Measurements from ENCODE around the gene EPS8L3. TPM values are rescaled to one million over a fixed set of nuclear protein-coding genes. Genes with fewer than 3 reads are reported as not detected.

The EPS8L3 gene
- total RNA-seq, 1 donor from 2014 or later, result not detected

DNA sequence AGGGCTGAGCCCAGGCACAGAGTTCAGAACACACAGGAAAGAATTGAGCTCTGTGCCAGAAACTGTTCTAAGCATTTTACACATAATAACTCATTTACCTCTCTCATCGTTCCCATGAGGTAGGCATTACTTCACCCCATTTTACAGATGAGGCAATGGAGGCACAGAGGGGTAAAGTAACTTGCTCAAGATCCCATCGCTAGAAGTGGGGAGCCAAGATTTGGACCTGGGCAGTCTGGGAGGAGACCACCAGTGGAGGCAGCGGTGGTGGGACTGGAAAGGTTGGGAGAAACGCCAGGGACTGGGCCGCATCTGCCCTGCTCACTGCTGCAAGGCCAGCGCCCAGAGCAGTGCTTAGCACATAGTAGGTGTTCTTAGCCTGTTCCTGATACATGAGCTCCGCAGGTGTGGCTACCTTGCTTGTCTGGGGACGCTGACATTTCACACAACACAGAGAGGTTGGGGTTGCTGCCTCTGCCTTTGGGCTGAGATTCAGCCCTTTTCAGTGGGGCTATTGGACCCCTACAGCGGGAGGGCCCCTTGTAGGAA lies 27.8 kb upstream of the EPS8L3 start:
- H3K4me1 ChIP-seq, result peaks cover 19% of the 10 kb centered on the region
- peaks cover 8% of the 10 kb centered on the region for H3K27me3 Mint-ChIP-seq (ENCODE audit: insufficient read depth, low read depth)
- H3K4me3 Mint-ChIP-seq, result no peak overlapping the region
- H3K9me3 ChIP-seq (ENCODE audit: low read depth), result no peaks in the 10 kb centered on the region
- H3F3A ChIP-seq (ENCODE audit: low read depth), result no peaks in the 10 kb centered on the region
- H3K4me1 Mint-ChIP-seq, result peaks cover 55% of the 10 kb centered on the region
- H3K4me3 ChIP-seq, result no peak overlapping the region
- no peaks in the 10 kb centered on the region for H3K36me3 Mint-ChIP-seq
- peak overlapping the region; percentile 87 for H3K27ac Mint-ChIP-seq
- no peak for DNase-seq (ENCODE audit: low spot score)
- H3K9me3 Mint-ChIP-seq, result no peaks in the 10 kb centered on the region
- no peaks in the 10 kb centered on the region for H3K79me2 ChIP-seq (ENCODE audit: low read depth)
- H3K27me3 ChIP-seq, result no peaks in the 10 kb centered on the region
- H4K20me1 ChIP-seq (ENCODE audit: low read depth), result no peaks in the 10 kb centered on the region
- peak overlapping the region; percentile 45 for H3K4me2 ChIP-seq
- H3K9ac ChIP-seq, result no peak overlapping the region
- H2AFZ ChIP-seq (replicated peaks), result peak overlapping the region; percentile 91
- H3K36me3 ChIP-seq, result no peaks in the 10 kb centered on the region
- H3K27ac ChIP-seq, result no peak overlapping the region
- TF ChIP-seq EZH2phosphoT487 (IDR thresholded peaks at IDR 0.05), result no peak
- TF ChIP-seq, protein P1, sequence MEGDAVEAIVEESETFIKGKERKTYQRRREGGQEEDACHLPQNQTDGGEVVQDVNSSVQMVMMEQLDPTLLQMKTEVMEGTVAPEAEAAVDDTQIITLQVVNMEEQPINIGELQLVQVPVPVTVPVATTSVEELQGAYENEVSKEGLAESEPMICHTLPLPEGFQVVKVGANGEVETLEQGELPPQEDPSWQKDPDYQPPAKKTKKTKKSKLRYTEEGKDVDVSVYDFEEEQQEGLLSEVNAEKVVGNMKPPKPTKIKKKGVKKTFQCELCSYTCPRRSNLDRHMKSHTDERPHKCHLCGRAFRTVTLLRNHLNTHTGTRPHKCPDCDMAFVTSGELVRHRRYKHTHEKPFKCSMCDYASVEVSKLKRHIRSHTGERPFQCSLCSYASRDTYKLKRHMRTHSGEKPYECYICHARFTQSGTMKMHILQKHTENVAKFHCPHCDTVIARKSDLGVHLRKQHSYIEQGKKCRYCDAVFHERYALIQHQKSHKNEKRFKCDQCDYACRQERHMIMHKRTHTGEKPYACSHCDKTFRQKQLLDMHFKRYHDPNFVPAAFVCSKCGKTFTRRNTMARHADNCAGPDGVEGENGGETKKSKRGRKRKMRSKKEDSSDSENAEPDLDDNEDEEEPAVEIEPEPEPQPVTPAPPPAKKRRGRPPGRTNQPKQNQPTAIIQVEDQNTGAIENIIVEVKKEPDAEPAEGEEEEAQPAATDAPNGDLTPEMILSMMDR (IDR thresholded peaks at IDR 0.05), result no peak
- no peak for TF ChIP-seq EZH2 (IDR thresholded peaks at IDR 0.05)

DNA sequence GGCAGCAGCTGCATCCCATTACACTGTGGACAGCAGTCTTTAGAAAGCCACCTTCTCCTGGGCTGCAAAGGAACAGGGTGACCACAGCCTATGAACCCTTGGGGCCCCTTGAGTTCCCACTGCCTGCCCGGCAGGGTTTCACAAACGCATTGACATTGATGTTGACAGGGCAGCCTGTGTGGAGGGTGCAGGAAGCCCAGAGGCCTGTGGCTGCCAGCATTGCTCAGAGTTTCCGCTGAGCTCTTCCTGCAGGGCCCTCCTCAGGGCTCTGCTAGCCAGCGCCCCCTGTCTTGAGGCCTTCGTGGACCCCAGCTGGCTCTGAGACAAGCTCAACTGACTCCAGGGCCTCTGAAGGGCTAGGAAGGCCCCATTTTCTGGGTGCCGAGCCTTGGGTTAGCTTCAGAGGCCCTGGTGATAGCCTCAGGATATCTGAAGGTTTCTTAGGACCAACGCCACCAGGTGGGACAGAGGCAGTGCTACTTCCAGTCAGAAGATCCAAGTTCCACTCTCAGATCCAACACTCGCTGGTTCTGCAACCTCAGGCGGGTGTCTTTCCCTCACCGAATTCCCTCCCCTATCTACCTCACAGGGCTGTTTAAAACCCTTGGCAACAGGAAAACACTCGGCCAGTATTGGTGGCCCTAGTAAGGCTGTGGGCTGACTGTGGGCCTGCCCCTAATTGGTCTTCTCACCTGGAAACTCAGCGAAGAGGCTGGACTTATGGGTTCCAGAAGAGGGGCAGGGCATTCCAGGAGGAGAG lies 27.2 kb upstream of the EPS8L3 start:
- Histone ChIP-seq H2AFZ (replicated peaks) (no peak overlapping the region), H3K9ac (no peak overlapping the region), H3K4me3 (no peak overlapping the region), H3K27me3 (no peaks in the 10 kb centered on the region), H4K20me1 (ENCODE audit: low read depth) (no peaks in the 10 kb centered on the region), H3F3A (ENCODE audit: low read depth) (no peaks in the 10 kb centered on the region), H3K79me2 (ENCODE audit: low read depth) (no peaks in the 10 kb centered on the region), H3K4me1 (peaks cover 19% of the 10 kb centered on the region), H3K27ac (no peak overlapping the region), H3K36me3 (no peaks in the 10 kb centered on the region), H3K4me2 (no peak overlapping the region), H3K9me3 (ENCODE audit: low read depth) (no peaks in the 10 kb centered on the region)
- Mint-ChIP-seq H3K27ac (peak overlapping the region; percentile 87), H3K4me1 (peaks cover 54% of the 10 kb centered on the region), H3K9me3 (no peaks in the 10 kb centered on the region), H3K27me3 (ENCODE audit: insufficient read depth, low read depth) (peaks cover 8% of the 10 kb centered on the region), H3K36me3 (no peaks in the 10 kb centered on the region), H3K4me3 (no peak overlapping the region)
- TF ChIP-seq, protein P1 (IDR thresholded peaks at IDR 0.05), result peak; percentile 23
- no peak for TF ChIP-seq EZH2phosphoT487 (IDR thresholded peaks at IDR 0.05)
- no peak for TF ChIP-seq EZH2 (IDR thresholded peaks at IDR 0.05)
- peak; percentile 34 for DNase-seq (ENCODE audit: low spot score)

DNA sequence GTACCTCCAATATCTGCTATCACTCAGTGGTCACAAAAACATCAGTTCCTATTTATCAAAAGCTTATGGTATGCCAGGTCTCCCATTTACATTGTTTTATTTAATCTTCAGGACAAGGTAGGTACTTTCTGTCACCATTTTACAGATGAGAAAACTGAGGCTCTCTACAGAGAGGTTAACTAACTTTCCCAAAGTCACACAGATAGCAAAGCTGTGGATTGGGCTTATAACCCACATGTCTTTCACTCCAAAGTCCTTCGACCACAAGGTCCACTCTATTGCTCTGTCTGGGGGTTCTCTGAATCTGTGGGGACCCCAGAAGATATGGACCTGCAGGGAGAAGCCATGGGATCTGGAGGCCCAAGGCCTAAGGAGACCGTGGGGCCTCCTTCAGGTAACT lies 26.6 kb upstream of the EPS8L3 start:
- Mint-ChIP-seq H3K4me3 (no peak overlapping the region), H3K36me3 (no peaks in the 10 kb centered on the region), H3K9me3 (no peaks in the 10 kb centered on the region), H3K27me3 (ENCODE audit: insufficient read depth, low read depth) (peaks cover 8% of the 10 kb centered on the region), H3K27ac (no peak overlapping the region), H3K4me1 (peaks cover 54% of the 10 kb centered on the region)
- no peak overlapping the region for H3K4me2 ChIP-seq
- no peaks in the 10 kb centered on the region for H3K9me3 ChIP-seq (ENCODE audit: low read depth)
- no peak overlapping the region for H3K27ac ChIP-seq
- no peak overlapping the region for H3K4me3 ChIP-seq
- H3K4me1 ChIP-seq, result peaks cover 19% of the 10 kb centered on the region
- H3K79me2 ChIP-seq (ENCODE audit: low read depth), result no peaks in the 10 kb centered on the region
- H2AFZ ChIP-seq (replicated peaks), result no peak overlapping the region
- H3F3A ChIP-seq (ENCODE audit: low read depth), result no peaks in the 10 kb centered on the region
- TF ChIP-seq, protein P1 (IDR thresholded peaks at IDR 0.05), result no peak
- TF ChIP-seq EZH2 (IDR thresholded peaks at IDR 0.05), result no peak
- no peak for TF ChIP-seq EZH2phosphoT487 (IDR thresholded peaks at IDR 0.05)
- no peak for DNase-seq (ENCODE audit: low spot score)
- H3K27me3 ChIP-seq, result no peaks in the 10 kb centered on the region
- H3K36me3 ChIP-seq, result no peaks in the 10 kb centered on the region
- no peaks in the 10 kb centered on the region for H4K20me1 ChIP-seq (ENCODE audit: low read depth)
- H3K9ac ChIP-seq, result no peak overlapping the region
